Eye (tissue), 1 donor: ENCODE measurements around the gene KCNJ18.
"Not testable (repeated sequence)": the region's sequence is repeated elsewhere in the genome, so short reads cannot be mapped to it uniquely, and the experiment has no call there.

ENCODE experiments used
- DNase-seq: peaks from one replicate; pipeline ENCODE4 v3.0.0-alpha.2; 2015

Gene KCNJ18

GRCh38 chr17:21686165-21687015, 5.9 kb upstream of the KCNJ18 start:
- DNase-seq = no peak

- no peak for DNase-seq
Measured at GRCh38 chr17:21687136-21687953, 5.0 kb upstream of the KCNJ18 start.

DNA sequence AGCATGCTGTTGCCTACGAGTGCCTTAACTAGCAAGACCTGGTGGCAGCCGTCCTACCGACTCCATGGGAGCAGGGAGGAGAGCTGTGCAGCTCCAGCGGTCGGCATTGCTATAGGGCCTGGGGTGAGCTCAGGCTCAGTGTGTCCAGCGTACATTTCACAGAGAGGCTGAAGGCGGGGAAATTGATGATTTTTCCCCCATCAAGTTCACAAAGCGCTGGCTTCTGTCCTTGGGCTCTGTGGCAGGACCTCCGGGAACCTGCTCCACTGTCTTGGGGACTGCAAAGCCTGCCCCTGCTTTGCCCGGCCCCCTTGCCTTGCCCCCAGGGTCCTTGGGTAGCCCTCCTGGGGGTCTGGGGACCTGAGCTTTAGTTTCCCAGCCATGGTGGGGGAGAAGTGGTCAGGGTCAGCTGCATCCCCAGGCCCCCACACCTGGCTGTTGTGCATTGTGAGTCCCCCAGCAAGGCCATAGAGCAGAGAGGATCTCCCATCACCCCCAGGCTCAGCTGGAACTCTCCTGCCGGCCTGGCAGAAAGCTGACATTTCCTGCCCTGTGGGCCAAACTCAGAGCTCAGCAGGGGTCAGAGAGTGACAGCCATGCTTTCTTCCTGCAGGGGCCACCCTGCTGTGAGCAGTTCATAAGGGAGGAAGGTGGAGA, 3.9 kb upstream of the KCNJ18 start:
- no peak for DNase-seq

DNA sequence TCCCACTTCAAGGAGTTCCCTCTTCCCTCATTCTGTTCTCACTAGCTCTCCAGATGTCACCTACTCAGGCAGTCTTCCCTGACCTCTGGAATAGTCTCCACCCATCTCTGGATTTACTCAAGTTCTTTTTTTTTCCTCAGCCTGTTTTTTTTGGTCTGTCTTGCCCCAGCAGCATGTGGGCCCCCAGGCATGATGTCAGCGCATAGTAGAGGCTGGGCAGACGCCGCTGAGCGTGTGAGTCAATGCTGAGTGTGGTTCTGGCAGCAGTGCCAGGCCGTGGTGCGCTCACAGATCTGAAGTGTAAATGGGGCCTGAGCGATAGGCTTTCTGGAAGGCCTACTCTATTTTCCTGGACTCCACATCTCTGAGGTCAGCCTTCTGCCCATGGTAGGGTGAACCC, 2.7 kb upstream of the KCNJ18 start:
- DNase-seq = peak; percentile 14

DNA sequence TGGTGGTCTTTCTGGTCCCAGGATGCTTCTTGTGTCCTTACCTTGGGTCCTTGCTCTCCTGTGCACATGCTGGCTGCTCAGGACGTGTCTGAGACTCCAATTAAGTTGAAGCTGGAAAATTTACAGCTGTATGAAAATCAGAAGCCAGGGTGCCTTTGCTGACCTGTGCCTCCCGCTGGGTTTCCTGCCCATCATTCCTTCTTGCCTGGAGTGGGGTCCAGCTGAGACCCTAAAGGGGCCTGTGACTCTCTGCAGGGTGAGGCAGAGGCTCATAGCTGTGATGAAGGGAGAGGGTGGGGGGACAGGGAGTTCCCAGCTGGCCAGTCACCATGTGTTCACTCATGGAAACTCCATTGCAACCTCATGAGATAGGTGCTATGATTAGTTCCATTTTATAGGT, 1.5 kb upstream of the KCNJ18 start:
- DNase-seq = not testable (repeated sequence)

DNA sequence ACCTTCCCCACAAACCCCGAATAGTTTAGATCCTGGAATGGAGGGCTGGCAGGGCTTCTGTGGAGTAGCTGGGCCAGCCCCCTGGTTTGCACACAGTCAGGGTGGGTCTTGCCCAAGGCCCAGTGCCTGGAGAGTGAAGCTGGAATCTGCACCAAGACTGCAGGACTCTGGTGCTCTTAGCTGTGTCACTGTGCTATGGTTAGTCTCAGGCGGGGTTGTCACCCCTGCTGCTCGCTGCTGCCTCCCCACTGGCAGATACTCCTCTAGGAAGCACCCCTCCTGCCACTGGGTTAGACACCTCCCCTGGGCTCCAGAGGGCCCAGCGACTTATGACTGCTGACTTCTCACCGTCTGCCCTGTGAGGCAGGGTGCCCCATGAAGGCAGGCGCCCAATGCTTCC, 842 bp upstream of the KCNJ18 start:
- not testable (repeated sequence) for DNase-seq

DNA sequence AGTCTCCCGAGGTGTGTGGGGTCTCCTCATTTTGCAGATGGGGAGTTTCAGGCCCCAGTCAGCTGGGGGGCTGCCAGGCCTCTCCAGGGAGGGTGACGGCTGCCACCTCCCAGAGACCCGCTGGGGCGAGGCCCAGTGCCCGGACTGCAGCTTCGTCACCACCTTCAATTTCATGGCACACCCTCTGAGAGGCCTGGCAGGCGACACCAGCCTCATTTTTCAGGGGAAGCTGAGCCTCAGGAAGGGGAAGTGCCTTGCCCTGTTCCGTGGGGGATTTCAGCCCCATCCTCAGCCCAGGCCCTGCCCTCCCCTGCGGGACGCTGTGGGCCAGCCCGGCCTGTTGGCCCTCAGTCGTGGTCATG, 362 bp downstream of the KCNJ18 start:
- DNase-seq = not testable (repeated sequence)

- DNase-seq = not testable (repeated sequence)
Measured at GRCh38 chr17:21693391-21693796, 1.1 kb downstream of the KCNJ18 start.

- DNase-seq = not testable (repeated sequence)
Measured at GRCh38 chr17:21693937-21694336, 1.6 kb downstream of the KCNJ18 start.

GRCh38 chr17:21696227-21696626, 3.9 kb downstream of the KCNJ18 start:
- not testable (repeated sequence) for DNase-seq

DNA sequence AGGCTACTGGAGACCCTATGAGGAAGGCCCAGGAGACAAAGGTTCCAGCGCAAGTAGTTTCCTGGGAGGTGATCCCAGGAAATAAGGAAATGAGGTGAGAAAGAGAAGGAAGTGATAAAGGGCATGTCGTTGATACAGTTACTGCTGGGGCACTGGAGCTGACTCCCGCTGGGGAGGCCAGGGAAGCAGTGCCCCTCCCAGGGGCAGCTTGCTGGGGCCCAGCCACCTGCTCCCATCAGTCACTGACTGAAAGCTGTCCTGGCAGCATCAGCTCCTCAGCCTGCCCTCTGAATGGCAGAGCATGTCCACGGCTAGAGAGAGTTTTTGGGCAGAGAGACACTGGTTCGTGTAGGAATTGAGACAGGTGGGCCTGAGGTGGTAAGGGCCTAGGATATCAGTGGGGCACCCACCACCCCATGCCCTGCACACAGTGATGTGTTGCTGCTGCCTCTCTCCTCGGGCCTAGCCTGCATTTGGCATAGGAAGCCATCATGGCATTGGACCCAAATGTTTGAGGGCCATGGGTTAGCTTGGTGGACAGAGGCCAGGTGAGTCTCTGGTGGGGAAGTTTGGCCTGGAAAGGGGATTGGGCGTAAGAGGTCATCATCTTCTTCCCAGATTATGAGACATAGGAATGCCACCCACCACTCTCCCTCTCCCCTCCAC, 4.7 kb downstream of the KCNJ18 start:
- DNase-seq = not testable (repeated sequence)

GRCh38 chr17:21697508-21697860, 5.2 kb downstream of the KCNJ18 start:
- DNase-seq = not testable (repeated sequence)

GRCh38 chr17:21698437-21699075, 6.2 kb downstream of the KCNJ18 start:
- not testable (repeated sequence) for DNase-seq

GRCh38 chr17:21699124-21699523, 6.8 kb downstream of the KCNJ18 start:
- not testable (repeated sequence) for DNase-seq

DNA sequence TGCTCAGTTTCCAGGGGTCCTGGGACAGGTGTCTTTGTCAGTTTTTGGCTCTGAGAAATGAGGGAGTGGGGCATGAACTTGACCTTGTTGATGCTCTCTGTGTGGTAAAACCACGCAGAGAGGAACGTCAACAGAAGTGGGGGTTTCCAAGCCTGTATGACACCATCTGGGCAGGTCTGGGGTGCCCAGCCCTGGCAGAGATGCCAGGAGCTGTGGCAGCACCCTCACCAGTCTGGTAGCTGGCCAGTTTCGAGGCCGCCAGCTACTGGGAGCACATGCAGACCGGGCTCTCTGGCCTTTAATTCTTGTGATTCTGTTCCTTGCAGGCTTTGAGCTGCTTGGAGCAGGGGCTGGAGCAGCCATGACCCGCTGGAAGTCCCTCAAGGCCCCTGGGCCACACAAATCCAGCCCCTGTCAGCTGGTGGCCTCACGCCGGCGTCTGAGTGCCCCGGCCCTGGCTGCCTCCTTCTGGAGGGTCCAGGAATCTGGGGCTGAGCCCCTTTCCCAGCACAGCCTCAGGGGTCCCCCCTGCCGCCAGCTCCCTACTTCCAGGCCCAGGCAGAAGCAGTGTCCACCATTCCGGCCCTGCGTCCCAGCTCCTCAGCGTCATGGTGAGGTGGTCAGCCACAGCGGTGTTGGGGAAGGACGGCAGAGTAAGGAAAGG, 7.4 kb downstream of the KCNJ18 start:
- DNase-seq = not testable (repeated sequence)

DNA sequence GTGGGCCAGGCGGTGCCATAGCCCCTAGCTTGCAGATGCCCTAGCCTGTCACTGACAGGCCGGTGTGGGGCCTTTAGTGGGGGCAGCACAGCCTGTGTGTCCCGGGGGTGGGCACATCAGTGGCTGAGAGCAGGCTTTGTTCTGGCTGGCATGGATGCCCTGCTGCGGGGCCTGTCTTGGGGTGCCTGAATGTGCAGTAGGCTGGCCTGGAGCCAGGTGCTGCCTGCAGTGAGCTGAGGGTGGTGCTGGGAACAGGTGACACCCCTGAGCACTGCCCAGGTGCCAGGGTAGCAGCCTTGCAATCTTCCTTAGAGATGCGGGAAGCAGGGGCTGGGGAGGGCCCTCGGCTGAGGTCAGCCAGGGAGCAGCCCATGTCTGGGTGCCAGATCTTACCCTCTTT, 8.8 kb downstream of the KCNJ18 start:
- not testable (repeated sequence) for DNase-seq

- not testable (repeated sequence) for DNase-seq
Measured at GRCh38 chr17:21702029-21702428, 9.7 kb downstream of the KCNJ18 start.

DNA sequence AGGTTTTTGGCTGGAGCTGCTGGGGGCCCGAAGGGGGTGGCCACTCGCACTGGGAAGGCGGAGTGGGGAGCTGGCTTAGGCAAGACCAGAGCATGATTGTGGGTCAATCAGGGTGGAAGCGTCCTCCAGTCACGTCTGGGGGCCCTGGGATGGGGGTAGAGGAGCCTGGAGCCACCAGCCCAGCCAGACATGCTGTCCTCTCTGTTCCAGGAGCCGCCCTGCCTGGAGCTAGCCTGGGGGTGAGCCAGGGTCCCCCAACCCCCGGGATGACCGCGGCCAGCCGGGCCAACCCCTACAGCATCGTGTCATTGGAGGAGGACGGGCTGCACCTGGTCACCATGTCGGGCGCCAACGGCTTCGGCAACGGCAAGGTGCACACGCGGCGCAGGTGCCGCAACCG, 10.2 kb downstream of the KCNJ18 start:
- DNase-seq = not testable (repeated sequence)

DNA sequence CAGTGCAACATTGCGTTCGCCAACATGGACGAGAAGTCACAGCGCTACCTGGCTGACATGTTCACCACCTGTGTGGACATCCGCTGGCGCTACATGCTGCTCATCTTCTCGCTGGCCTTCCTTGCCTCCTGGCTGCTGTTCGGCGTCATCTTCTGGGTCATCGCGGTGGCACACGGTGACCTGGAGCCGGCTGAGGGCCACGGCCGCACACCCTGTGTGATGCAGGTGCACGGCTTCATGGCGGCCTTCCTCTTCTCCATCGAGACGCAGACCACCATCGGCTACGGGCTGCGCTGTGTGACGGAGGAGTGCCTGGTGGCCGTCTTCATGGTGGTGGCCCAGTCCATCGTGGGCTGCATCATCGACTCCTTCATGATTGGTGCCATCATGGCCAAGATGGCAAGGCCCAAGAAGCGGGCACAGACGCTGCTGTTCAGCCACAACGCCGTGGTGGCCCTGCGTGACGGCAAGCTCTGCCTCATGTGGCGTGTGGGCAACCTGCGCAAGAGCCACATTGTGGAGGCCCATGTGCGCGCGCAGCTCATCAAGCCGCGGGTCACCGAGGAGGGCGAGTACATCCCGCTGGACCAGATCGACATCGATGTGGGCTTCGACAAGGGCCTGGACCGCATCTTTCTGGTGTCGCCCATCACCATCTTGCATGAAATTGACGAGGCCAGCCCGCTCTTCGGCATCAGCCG, 10.8 kb downstream of the KCNJ18 start:
- DNase-seq = not testable (repeated sequence)

- not testable (repeated sequence) for DNase-seq
Measured at GRCh38 chr17:21703891-21704872, 11.9 kb downstream of the KCNJ18 start.
